Stimulated activated CD8-positive, alpha-beta memory T cell treated with anti-CD3 and anti-CD28 coated beads, Interleukin-7, amount 100 ng/mL, for 24 hours (primary cell): ENCODE measurements around the gene SSH2.

ENCODE experiments used
- DNase-seq: peaks from one replicate; pipeline ENCODE4 v3.0.0-alpha.2; 2020; ENCODE audit warnings: low read depth

The SSH2 gene

GRCh38 chr17:29589524-29590410 lies 340.3 kb downstream of the SSH2 start, which contains the start of gene GIT1:
Gene GIT1, minus strand, starts transcription at chr17:29589648. Its CDS starts 270 bp downstream, at chr17:29589378.
- DNase-seq: no peak

GRCh38 chr17:29588562-29589411 lies 341.2 kb downstream of the SSH2 start:
- no peak for DNase-seq

DNA sequence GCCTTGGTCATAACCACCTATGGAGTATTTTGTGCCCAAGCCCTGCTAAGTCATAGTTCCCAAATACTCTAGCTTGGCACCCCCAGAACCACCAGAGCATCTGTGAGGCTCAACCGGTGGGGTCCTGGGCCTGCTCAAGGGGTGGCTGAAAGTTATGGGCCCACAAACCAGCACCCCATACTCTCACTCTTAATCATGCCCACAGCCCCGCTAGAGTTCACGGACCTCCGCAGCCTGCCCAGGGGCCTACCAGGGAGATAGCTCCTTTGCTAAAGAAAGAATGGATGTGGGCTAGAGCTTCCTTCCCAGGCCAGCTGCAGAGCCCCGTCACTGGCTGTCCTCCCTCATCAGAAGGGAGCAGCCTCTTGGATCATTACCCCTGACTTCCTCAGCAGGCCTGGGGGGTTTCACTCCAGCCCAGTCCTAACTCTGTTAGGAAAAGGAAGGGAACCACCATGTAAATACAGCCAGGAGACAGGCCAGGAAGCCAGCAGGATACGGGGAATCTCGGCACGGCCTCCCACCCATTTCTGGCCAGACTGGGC lies 341.9 kb downstream of the SSH2 start:
- DNase-seq: no peak

DNA sequence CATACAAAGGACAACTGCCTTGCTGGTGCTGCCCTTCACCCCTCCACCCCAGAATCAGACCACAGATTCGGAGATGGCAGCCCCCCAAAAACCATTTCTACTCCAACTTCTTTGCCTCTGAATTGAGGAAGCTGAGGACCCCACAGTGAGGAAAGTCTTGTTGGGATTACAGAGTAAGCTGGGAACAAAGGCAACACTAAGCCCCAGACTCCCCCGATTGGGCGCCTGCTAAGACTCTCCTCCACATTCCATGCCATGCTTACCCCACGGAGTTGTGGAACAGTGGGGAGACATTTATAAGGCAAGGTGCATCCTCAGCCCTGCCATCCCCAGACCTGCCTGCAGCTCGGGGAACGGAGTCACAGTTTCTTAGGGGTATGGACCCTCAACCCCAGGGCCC lies 342.4 kb downstream of the SSH2 start:
- DNase-seq: no peak

GRCh38 chr17:29586676-29587469 lies 343.2 kb downstream of the SSH2 start:
- no peak for DNase-seq

- no peak for DNase-seq
Observed at GRCh38 chr17:29585080-29585751, 344.8 kb downstream of the SSH2 start.

- no peak for DNase-seq
Observed at GRCh38 chr17:29584452-29585079, 345.5 kb downstream of the SSH2 start.

DNA sequence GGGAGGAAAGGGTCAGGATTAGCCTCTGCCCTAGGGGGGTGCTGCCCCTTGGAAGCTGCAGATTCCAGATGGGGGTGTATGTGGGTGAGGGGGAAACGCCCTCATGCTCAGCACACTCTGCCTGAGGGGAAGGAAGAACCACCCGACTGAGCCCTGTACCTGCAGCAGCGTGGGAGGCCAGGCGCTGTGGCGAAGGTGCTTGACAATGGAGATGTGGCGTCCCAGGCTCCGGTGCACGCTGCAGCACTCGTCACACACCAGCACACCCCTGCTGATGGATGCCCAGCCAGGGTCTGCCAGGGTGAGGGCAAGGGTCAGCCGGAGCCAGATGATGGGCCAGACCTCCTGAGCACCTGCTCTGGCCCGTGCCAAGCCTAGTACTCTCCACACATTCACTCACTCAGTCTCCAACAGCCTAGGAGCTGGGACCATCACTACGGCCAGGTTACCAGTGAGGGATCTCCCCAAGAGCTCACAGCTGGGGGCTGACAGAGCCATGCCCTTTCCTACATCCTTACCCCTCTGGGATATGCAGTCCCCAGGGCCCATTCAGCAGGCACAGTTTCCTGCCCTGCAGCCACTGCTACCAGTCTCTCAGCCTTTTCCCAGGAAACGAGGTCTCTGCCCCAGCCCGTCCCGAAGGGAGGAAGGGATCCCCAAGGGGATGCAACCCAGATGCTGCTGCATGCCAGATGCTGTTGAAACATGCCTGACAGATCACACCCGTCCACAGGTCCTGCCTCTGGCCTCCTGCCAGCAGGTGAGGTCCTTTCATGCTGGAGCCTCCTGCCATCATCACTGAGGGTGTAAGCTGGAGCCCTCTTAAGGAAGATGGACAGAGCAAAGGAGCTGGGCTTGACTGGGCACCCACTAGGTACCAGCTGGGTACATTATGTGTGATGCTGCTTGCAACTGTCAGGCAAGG lies 346.4 kb downstream of the SSH2 start:
- no peak for DNase-seq

- no peak for DNase-seq
Observed at GRCh38 chr17:29582772-29583171, 347.3 kb downstream of the SSH2 start.

- DNase-seq: no peak
Observed at GRCh38 chr17:29582254-29582765, 347.7 kb downstream of the SSH2 start.

DNA sequence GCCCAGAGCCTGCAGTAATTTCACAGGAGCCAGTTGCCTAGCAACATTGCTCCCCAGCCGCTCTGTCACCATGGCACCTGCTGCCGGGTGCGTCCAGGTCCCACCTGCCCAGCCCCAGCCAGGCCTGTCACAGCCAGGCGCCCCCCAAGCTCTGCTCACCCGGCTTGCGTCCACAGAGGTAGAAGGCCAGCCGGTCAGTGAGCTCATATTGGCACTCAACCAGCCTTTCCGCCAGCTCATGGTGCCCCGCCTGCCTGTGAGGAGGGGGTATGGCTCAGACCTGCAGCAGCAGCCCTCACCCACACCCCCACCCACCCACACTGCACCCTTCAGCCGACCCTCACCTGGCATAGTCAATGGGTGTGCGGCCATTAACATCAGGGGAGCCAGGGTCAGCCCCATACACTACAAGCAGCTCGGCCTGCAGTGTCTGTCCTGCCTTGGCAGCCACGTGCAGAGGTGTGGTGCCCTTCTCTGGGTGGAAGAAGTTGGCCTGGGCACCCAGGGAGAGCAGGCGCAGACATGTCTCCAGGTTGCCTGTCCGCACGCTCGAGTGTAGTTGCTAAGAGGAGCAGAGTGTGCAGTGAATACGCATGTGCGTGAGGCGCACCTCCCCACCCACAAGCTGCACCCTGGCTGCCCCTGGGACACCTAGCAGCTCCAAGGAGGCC lies 348.3 kb downstream of the SSH2 start:
- no peak for DNase-seq

DNA sequence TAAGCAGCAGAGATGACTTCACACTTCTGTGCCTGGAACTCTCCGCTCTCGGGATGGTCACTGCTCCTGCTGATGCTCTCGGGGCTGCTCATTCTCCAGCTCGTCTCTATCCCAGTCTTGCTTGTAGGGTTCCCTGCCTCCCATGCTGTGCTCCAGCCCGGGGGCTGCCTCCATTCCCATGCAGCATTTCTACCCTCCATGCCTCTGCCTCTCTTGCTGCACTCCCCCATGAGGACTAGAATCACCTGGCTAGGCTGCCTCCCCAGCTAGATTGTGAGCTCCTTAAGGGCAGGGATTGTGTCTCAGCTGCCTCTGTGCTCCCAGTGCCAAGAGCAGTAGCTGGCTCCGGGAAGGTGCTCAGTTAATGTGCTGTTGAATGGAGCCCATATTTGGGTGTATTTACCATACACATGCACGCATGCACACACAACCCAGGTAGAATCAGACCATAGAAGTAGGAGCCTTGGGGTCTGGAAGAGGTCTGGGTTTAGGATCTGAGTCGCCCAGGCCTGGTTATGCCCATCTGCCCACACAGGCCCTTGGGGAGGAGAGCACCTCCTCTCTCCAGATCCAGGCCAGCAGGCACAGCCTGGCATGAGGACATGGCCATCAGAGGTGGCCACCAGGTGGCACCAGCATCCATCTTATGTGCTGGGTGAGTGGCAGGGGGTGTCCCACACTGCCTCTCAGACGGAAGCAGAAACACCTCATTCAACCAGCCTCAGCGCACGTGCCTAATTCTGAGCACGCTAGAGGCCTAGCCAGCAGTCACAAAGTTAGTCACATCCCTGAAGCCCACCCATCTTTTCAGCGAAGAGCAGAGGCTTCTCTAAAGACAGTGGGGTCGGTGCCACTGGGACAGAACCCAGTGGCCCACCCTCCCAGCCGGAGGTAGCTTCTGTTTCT lies 349.9 kb downstream of the SSH2 start:
- DNase-seq: peak; percentile 78

DNA sequence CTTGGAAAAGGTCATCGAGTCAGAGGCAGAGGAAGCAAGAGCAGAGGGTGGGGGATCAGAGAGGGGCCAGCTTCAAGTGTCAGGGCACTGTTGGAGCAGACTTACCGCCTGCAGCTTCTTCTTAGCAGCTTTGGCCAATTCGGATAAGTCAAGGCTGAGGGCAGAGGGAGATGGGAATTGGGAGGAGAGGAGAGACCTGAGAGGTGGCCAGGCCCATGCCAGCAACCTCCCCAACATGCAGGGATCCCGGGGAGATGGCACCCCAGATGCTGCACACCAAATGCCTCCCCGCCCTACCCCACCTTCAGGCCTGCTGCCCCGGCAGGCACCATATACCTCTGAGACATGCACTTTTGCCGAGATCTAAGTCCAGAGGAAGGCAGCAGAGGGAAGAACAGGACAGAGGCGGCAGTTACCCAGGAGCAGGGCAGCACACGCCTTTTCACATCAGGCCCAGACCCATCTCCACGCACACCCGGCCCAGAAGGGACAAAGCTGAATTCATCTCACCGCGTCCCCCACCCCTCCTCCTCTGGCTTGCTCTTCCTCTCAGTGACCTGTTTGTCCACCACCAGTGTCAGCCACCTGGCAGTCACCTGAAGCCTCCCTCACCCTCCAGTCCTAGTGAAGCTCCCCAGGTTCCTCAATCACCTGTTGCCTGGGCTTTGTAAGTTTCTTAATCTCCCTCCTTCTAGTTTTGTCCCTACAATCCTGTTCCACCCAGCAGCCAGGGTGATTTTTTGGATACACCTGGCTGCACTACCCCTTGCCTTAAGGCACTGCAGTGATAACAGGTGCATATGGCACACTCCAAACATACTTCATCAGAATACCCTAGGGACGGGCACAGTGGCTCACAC lies 351.2 kb downstream of the SSH2 start:
- no peak for DNase-seq

DNA sequence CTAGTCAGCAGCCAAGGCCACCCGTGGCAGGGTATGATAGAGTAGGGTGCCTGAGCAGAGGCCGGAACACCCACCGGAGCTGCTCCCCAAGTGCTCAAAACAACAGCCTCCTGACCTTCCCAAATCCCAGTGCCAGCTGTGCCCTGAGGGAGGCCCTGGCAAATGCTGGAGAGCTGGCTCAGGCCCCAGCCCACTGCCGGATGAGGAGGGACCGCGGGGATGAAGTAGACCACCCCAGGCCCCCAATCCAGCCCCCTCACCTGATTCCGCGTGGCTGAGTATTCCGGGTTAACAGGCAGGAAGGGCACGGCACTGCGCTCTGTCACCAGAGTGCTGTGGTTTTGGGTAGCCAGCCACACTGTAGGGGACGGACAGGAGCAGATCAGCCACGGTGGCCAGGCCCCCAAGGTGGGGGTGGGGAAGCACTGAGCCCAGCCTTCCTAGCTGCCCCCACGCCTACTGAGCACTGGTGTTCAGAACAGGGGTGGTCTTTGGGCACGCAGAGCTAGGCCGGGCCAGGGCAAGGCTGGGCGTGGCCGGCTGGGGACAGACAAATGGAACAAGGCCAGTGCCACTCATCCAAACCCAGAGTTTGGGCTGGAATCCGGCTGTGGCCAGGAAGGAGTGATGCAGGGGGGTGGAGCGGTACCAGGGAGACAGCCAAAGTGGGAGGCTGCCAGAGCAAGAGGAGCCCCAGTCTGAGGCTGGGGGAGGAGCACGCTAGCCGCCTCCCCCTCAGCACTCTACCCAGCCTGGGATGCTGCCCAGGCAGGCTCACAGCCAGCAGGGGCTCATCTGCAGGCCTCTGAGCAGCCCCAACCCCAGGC lies 352.4 kb downstream of the SSH2 start:
- DNase-seq: no peak

- no peak for DNase-seq
Observed at GRCh38 chr17:29577001-29577370, 353.0 kb downstream of the SSH2 start.
